ENCODE measurements around the gene FCRL5.

GRCh38 chr1:157532569-157532968 lies 19.7 kb downstream of the FCRL5 start:
- TF ChIP-seq EZH2 (IDR thresholded peaks at IDR 0.05; ENCODE audit: borderline replicate concordance, low read depth, low read length) (no peak), FOSL1 (tag; conservative IDR thresholded peaks at IDR 0.05) (no peak), PBX2 (CRISPR knock-in tag; IDR thresholded peaks at IDR 0.05; ENCODE audit: low read depth) (no peak), PBX2 (tag; conservative IDR thresholded peaks at IDR 0.05; ENCODE audit: low read depth) (no peak), IRF9 (tag; IDR thresholded peaks at IDR 0.05) (no peak), ZSCAN32 (CRISPR knock-in tag; IDR thresholded peaks at IDR 0.05) (no peak), HNRNPLL (IDR thresholded peaks at IDR 0.05; ENCODE audit: low read depth, low read length, poor library complexity, severe bottlenecking) (no peak), POLR2AphosphoS5 (IDR thresholded peaks at IDR 0.05; ENCODE audit: control insufficient read depth, insufficient read depth, low read depth, low read length) (no peak), MAFK (IDR thresholded peaks at IDR 0.05; ENCODE audit: low read length) (no peak), ZNF384 (IDR thresholded peaks at IDR 0.05; ENCODE audit: low read depth, low read length) (no peak), ATF3 (IDR thresholded peaks at IDR 0.05) (no peak), ATF3 (CRISPR knock-in tag; conservative IDR thresholded peaks at IDR 0.05) (no peak)
- TF ChIP-seq, protein P1, sequence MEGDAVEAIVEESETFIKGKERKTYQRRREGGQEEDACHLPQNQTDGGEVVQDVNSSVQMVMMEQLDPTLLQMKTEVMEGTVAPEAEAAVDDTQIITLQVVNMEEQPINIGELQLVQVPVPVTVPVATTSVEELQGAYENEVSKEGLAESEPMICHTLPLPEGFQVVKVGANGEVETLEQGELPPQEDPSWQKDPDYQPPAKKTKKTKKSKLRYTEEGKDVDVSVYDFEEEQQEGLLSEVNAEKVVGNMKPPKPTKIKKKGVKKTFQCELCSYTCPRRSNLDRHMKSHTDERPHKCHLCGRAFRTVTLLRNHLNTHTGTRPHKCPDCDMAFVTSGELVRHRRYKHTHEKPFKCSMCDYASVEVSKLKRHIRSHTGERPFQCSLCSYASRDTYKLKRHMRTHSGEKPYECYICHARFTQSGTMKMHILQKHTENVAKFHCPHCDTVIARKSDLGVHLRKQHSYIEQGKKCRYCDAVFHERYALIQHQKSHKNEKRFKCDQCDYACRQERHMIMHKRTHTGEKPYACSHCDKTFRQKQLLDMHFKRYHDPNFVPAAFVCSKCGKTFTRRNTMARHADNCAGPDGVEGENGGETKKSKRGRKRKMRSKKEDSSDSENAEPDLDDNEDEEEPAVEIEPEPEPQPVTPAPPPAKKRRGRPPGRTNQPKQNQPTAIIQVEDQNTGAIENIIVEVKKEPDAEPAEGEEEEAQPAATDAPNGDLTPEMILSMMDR (IDR thresholded peaks at IDR 0.05 in 2 of 3, conservative IDR thresholded peaks at IDR 0.05 in 1 of 3; ENCODE audit: insufficient read depth in 2 of 3, low read depth in 1 of 3, low read length in 3 of 3), result no peak

Measured in K562 (cell line).